RWPE2 (cell line): ENCODE results near the gene PITPNM3.

Experiments used
- ATAC-seq: fragments of 200-7000 bp; cut with Tn5 transposase; 3 replicates; pipeline ENCODE4 v1.9.1; 2021; ENCODE audit warnings: low read depth
- DNase-seq: peaks from one replicate; pipeline ENCODE4 v3.0.0-alpha.2; 2020; ENCODE audit warnings: low spot score
- H3K27ac ChIP-seq: fragments of 450-650 bp; 2 replicates; pipeline ENCODE4 v1.5.1; 2017; ENCODE audit warnings: mild to moderate bottlenecking; ENCODE audit not compliant: poor library complexity, severe bottlenecking
- H3K27me3 ChIP-seq: fragments of 250-450 bp; sonication (Bioruptor Pico); 2 replicates; pipeline ENCODE4 v1.5.1; 2021; ENCODE audit warnings: mild to moderate bottlenecking, moderate library complexity; ENCODE audit not compliant: insufficient read depth, poor library complexity, severe bottlenecking
- H3K36me3 ChIP-seq: fragments of 250-450 bp; sonication (Bioruptor Pico); 2 replicates; pipeline ENCODE4 v1.5.1; 2020; ENCODE audit warnings: low read depth, mild to moderate bottlenecking, moderate library complexity
- H3K4me1 ChIP-seq: fragments of 250-450 bp; sonication (Bioruptor Pico); 2 replicates; pipeline ENCODE4 v1.5.1; 2021; ENCODE audit warnings: mild to moderate bottlenecking, moderate library complexity; ENCODE audit not compliant: insufficient read depth, poor library complexity, severe bottlenecking
- H3K4me3 ChIP-seq: fragments of 250-450 bp; sonication (Bioruptor Pico); 2 replicates; pipeline ENCODE4 v1.5.1; 2021; ENCODE audit warnings: mild to moderate bottlenecking, moderate library complexity; ENCODE audit not compliant: severe bottlenecking
- H3K9me3 ChIP-seq: fragments of 250-450 bp; sonication (Bioruptor Pico); 2 replicates; pipeline ENCODE4 v1.5.1; 2021; ENCODE audit warnings: mild to moderate bottlenecking, moderate library complexity; ENCODE audit not compliant: severe bottlenecking
- TF ChIP-seq, protein P1 (sequence below): fragments of 450-650 bp; IDR thresholded peaks from one replicate; pipeline ENCODE4 v1.5.1; 2017; ENCODE audit warnings: mild to moderate bottlenecking, moderate library complexity; ENCODE audit not compliant: poor library complexity, severe bottlenecking

Gene PITPNM3

GRCh38 chr17:6503641-6504195 lies 52.6 kb downstream of the PITPNM3 start:
- DNase-seq (no peak), ATAC-seq (no peak)
- no peaks in the 10 kb centered on the region for H3K27me3 ChIP-seq
- peaks cover 21% of the 10 kb centered on the region for H3K4me1 ChIP-seq
- no peak overlapping the region for H3K4me3 ChIP-seq
- H3K27ac ChIP-seq, result no peak overlapping the region
- H3K9me3 ChIP-seq, result no peaks in the 10 kb centered on the region
- TF ChIP-seq, protein P1, sequence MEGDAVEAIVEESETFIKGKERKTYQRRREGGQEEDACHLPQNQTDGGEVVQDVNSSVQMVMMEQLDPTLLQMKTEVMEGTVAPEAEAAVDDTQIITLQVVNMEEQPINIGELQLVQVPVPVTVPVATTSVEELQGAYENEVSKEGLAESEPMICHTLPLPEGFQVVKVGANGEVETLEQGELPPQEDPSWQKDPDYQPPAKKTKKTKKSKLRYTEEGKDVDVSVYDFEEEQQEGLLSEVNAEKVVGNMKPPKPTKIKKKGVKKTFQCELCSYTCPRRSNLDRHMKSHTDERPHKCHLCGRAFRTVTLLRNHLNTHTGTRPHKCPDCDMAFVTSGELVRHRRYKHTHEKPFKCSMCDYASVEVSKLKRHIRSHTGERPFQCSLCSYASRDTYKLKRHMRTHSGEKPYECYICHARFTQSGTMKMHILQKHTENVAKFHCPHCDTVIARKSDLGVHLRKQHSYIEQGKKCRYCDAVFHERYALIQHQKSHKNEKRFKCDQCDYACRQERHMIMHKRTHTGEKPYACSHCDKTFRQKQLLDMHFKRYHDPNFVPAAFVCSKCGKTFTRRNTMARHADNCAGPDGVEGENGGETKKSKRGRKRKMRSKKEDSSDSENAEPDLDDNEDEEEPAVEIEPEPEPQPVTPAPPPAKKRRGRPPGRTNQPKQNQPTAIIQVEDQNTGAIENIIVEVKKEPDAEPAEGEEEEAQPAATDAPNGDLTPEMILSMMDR, result no peak
- H3K36me3 ChIP-seq, result no peaks in the 10 kb centered on the region

- Histone ChIP-seq H3K36me3 (no peaks in the 10 kb centered on the region), H3K4me3 (no peak overlapping the region), H3K27ac (no peak overlapping the region), H3K27me3 (no peaks in the 10 kb centered on the region), H3K9me3 (no peaks in the 10 kb centered on the region), H3K4me1 (peaks cover 18% of the 10 kb centered on the region)
- ATAC-seq (no peak), DNase-seq (no peak)
- TF ChIP-seq, protein P1, result no peak
These were observed 53.4 kb downstream of the PITPNM3 start for GRCh38 chr17:6502871-6503509.

- H3K9me3 ChIP-seq, result no peaks in the 10 kb centered on the region
- no peak for ATAC-seq
- H3K4me3 ChIP-seq, result no peak overlapping the region
- DNase-seq, result no peak
- H3K27ac ChIP-seq, result no peak overlapping the region
- peaks cover 11% of the 10 kb centered on the region for H3K4me1 ChIP-seq
- no peaks in the 10 kb centered on the region for H3K27me3 ChIP-seq
- no peaks in the 10 kb centered on the region for H3K36me3 ChIP-seq
- TF ChIP-seq, protein P1, result no peak
These were observed 54.2 kb downstream of the PITPNM3 start for GRCh38 chr17:6502142-6502541.

DNA sequence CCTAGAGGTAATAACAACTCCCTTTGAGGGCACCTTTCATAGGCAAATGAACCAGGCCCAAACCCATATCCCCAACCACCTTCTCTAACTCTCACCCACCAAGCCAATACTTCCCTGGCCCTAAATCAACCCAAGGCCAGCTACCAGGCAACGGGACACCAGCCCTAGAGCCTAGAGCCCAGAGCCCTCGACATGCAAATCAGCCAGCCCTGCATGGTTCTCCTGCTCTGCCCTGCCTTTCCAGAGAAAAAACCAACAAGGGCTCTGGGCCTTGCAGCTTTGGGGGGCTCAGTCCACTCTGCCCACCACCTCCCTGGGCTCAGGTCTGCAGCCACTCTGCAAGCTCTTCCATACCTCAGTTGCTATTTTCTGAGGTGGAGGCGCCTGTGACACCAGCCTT lies 55.0 kb downstream of the PITPNM3 start:
- Histone ChIP-seq H3K27ac (no peak overlapping the region), H3K9me3 (no peaks in the 10 kb centered on the region), H3K4me3 (no peak overlapping the region), H3K36me3 (no peaks in the 10 kb centered on the region), H3K4me1 (peaks cover 5% of the 10 kb centered on the region), H3K27me3 (no peaks in the 10 kb centered on the region)
- DNase-seq (no peak), ATAC-seq (no peak)
- TF ChIP-seq, protein P1, result no peak

DNA sequence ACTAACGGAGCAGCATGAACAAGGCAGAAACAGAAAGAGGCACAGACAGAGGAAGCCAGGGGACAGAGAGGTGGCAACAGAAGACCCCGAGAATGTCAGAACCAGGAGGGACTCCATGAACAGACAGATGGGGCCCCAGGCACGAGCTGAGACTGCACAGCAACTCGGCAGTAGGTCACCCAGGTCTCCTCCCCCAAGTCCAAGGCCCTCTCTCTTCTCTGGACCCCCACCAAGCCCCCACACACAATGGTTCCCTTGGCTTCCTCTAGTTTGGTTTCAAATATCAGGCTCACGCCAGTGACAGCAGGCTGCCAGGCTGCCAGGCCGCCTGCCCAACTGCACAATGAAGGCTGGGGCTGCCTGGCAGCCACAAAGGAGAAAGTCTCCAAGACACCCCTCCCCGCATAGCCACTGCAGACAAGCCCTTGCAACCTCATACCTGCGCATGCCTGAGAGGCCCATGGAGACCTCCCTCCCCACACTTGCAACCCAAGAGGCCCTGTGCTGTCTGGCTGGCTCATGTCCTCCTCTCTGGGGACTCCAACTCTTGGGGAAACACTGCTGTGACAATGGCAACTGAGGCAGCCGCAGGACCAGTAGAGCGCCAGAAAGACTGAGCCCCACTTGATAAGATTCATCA lies 57.3 kb downstream of the PITPNM3 start:
- TF ChIP-seq, protein P1, result no peak
- H3K36me3 ChIP-seq, result no peaks in the 10 kb centered on the region
- no peak overlapping the region for H3K27ac ChIP-seq

More for the DNA sequence above, 57.3 kb downstream of the PITPNM3 start:
- Histone ChIP-seq H3K4me3 (no peak overlapping the region), H3K27me3 (no peaks in the 10 kb centered on the region), H3K9me3 (no peaks in the 10 kb centered on the region), H3K4me1 (peaks cover 7% of the 10 kb centered on the region)
- no peak for DNase-seq
- no peak for ATAC-seq
